GM12873 (cell line): ENCODE data around the gene TMEM205.
A peak's percentile ranks its signal among the peaks of the same experiment; 100 is the strongest.

Source experiments
- CTCF ChIP-seq: IDR thresholded peaks from 2 replicates; pipeline ENCODE4 v1.5.1; 2012; ENCODE audit warnings: low read depth, mild to moderate bottlenecking, moderate library complexity, low read length, control low read depth; ENCODE audit not compliant: insufficient read depth; ENCODE audit errors: missing control alignments

TMEM205 gene

GRCh38 chr19:11346104-11346940, at the start of gene TMEM205, which contains the start of gene CCDC159:
Gene TMEM205, minus strand, starts transcription at chr19:11346268. Its CDS starts 649 bp downstream, at chr19:11345619.
Gene CCDC159, plus strand, starts transcription at chr19:11346519. Its CDS starts 88 bp downstream, at chr19:11346607.
- peak; percentile 32 for TF ChIP-seq CTCF

GRCh38 chr19:11390933-11391680, 45.0 kb upstream of the TMEM205 start:
- no peak for TF ChIP-seq CTCF

GRCh38 chr19:11390359-11390758, 44.3 kb upstream of the TMEM205 start:
- TF ChIP-seq CTCF, result no peak

- no peak for TF ChIP-seq CTCF
Measured at GRCh38 chr19:11387162-11388034, 41.3 kb upstream of the TMEM205 start.

GRCh38 chr19:11384778-11385129, 38.7 kb upstream of the TMEM205 start:
- no peak for TF ChIP-seq CTCF

GRCh38 chr19:11383706-11384048, 37.6 kb upstream of the TMEM205 start:
- TF ChIP-seq CTCF, result no peak
